HG03432 (cell line): ENCODE measurements around the gene SPRY4.
"Not testable (repeated sequence)": the region's sequence is repeated elsewhere in the genome, so short reads cannot be mapped to it uniquely, and the experiment has no call there.

Experiments
- ATAC-seq: cut with Tn5 transposase; IDR thresholded peaks from one replicate; pipeline ENCODE4 v1.9.1; 2021; ENCODE audit warnings: mild to moderate bottlenecking, moderate library complexity; ENCODE audit not compliant: unreplicated experiment

Gene SPRY4

DNA sequence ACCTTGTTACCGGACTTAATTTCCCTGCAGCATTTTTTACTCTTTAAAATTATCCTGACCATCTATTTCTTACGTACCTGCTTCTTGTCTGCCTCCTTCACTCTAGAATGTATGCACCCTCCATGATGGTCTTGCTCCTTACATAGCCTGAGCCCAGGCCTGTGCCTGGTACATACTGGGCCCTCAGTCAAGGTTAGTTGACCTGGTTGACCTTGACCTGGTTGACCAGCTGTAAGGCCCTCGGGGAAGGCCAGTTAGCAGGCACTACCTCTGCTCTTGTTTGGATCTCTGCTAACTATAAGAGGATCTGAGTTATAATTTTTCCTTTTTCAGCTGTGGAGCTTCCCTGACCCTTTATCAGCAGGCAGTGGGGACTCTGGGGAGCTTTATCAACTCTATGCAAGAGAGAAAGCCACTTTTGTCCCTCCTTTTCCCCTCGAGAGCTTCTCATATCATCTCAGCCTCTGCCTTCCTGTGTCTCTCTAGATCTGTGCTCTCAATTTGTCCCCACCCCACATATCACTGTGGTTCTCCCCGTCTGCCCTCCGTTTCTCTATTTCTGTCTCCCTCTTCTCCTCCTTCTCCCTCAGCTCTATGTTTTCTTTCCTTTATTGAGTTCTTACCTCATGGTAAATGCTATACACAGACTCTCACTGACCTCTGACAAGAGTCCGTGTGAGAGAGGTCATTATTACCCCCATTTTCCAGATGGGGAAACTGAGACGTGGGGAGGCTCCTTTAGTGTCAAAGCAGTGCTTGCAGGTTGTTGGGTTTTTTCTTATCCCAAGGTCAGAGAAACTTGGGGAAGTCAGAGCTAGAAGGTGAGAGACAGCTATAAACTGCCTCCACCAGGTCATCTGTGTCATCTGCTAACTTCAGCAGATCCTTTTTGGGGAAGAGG lies 28.6 kb downstream of the SPRY4 start:
- no peak for ATAC-seq

DNA sequence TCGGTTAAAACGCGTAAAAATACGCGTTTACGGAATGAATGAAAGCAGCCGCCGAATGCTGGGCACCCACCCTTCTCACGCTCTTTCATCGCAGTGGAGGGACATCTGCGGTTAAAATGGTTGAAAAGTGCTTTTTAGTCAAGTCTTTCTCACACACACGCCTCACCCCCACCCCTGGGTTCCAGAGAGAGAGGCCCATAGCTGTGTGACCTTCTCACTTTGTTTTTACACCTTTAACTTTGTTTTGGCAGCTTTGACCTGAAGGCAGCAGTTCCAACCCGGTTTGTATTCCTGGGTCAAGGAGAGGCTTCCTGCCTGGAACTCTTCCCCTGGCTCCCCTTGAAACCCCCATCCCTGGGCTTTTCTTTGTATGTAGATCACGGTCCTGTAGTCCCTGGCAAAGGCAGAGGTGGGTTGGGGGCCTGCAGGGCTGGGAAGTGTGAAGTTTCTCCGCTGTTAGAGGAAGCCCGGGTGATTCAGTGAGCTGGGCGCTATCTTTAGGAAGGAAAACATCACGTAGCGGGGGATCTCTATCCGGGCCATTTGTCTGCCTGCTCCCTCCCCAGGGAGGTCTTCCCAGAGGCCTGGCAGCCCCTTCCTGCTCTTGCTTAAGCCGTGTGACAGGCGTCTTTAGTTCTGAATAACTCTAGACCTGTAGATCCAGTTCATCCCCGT lies 29.6 kb downstream of the SPRY4 start:
- no peak for ATAC-seq

DNA sequence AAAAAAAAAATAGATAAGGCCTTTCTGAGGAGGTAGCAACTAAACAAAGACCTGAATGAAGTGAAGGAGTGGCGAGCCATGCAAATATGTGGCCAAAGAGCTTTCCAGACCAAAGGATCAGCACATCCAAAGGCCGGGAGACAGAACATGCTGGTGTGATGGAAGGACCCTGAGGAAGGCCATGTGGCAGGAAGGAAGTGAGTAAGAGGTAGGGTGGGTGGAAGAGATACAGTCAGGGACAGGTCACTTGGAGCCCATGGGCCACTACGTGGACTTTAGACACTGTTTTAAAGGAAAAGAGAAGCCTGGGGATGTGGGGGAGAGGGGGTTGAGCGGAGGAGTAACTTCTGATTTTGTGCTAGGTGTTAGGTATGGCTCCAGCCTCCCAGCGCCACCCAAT lies 31.3 kb downstream of the SPRY4 start:
- ATAC-seq: no peak

DNA sequence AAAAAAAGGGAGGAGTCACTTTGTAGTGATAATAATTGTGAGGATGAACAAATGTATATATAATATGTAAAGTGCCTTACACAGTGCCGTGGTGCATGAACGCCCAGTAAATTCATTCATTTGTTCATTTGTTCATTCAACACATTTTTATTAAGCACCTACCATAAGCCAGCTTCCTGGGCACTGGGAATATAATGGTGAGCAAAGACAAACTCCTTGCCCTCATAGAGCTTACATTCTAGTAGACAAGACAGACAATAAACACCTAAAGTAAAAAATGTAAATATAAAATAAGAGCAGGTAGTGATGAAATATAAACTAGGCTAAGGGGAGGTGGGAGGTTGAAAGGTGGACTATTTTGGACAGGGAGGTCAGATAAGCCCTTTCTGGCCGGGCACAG lies 32.0 kb downstream of the SPRY4 start:
- no peak for ATAC-seq

DNA sequence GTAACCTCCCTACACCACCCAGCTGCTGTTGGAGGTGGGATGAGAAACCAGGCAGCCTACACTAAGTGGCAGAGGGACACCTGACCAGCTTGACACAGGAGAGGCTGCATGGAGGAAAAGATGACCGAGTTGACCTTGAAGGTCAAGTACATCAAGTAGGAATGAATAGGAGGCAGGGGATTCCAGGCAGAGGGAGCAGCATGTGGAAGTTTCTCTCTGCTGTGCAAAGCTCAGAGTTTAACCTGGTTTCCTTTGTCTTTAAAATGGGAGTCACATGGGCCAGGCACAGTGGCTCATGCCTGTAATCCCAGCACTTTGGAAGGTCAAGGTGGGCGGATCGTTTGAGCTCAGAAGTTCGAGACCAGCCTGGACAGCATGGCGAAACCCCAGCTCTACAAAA lies 32.6 kb downstream of the SPRY4 start:
- ATAC-seq: no peak

DNA sequence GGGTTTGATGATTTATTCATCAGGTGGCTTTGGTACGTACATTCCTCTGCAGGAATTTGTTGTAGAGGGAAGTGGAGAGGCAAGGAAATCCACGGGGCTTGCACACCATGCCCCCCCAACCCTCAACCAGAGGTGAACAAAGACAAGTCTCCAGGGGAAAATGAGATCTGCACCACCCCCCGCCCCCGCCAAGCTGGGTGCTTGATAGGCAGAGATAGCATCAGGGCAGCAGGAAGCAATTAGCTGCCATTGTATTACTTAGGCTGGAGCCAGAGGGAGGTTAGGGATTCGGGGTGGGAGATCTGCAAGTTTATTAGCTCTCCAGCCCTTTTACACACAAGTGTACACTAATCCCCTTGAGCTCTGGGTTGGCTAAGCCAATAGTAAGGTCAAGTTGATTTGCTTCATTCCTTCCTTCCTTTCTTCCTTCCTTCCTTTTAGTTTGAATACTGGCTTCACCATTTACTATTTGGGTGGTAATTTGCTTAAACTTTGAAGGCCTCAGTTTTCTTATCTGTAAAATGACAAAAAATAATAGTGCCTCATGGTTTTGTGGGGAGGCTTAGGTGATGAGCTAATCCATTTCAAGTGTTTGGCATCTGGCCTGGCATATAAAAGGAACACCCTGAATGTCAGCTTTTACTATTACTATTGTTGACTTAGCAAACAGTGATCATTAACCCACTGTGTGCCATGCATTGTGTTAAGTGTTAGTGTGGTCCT lies 34.1 kb downstream of the SPRY4 start:
- ATAC-seq: no peak

DNA sequence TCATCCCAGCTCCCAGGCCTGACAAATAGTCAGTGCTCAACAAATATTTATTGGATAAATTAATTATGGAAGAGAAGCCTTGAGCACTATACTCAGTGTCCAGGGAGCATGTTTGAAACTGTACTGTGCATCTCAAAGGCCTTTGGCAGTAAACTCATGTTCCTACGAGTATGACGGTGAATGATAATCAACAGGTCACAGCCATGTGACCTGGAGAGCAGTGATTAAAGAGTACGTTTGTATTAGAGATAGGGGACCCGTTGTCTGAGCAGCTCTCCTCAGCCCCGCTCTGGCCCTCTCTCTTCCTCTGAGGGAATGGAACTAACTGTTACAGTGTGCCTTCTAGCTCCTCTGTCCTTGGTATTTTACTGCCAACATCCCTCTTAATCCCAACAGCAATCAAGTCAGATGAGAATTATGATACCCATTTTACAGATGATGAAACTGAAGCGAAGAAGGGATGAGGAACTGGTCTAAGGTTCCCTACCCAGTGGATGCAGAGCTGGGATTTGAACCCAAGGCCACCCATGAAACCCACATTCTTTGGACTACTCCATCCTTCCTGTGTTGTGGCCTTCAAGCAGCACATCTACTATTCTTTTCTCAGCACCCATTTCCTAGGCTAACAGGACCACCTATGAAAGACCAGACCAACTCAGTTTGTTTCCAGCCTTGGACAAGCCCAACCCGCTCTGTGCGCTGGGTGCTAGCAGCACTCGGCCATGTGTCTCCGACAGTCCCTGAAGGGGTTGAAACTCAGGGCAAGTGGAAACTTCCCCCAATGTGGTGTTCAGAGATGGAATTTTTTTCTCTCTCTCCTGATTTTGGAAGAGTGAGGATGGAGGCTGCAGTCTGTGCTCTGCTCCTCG lies 34.9 kb downstream of the SPRY4 start:
- no peak for ATAC-seq

DNA sequence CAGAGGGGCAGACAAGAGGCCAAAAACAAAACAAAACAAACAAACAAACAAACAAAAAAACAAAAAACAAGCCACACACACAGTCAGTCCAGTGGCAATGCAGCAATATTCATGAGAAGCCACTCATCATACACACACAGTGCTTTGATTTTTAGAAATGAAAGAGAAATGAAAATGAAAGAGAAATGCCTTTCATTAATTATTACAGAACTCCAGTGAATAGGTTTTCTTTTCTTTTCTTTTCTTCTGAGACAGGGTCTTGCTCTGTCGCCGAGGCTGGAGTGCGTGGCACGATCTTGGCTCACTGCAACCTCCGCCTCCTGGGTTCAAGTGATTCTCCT lies 36.9 kb downstream of the SPRY4 start:
- peak; percentile 63 for ATAC-seq

DNA sequence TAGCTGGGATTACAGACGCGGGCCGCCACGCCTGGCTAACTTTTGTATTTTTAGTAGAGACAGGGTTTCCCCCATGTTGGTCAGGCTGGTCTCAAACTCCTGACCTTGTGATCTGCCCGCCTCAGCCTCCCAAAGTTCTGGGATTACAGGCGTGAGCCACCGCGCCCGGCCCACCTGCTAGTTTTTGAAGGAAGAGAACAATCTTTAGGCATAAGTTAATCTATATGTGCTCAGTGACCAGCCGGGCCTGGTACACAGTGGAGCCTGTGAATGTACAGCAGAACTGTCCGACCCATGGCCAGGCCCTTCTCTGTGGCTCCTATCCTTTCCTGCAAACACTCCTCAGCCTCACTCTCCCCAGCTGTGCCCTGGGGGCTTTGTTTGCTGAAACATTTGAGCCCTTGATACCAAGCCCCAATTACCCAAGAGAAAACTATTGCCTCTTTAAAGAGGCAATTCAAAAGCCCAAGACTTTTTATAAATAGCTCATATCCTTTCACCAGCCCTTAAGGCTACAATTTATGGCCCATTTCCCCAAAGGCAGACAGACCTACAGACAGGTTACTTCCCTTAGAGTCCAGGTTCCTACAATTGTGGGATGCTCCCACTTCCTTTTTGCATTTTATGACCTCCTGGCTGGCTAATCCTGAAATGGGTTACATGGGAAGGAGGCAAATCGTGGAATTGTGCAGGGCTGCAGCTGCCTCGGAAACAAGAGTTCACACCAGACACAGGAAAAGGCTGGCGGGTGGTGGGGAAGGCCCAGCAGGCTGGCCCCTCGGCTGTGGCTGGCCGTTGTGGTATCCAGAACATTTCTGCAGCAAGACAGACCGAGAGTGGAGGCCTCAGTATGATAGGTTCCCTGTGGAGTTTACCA lies 37.5 kb downstream of the SPRY4 start:
- ATAC-seq: peak; percentile 76

DNA sequence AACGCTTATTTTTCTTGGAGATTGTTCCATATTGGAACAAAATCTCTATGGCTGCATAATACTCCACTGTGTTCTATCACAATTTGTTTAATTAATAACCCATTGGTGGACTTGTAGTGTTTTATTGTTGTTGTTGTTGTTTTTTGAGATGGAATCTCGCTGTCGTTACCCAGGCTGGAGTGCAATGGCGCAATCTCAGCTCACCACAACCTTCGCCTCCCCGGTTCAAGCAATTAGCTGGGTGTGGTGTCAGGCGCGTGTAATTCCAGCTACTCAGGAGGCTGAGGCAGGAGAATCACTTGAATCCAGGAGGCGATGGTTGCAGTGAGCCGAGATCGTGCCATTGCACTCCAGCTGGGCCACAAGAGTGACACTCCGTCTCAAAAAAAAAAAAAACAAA lies 38.7 kb downstream of the SPRY4 start:
- ATAC-seq: no peak

DNA sequence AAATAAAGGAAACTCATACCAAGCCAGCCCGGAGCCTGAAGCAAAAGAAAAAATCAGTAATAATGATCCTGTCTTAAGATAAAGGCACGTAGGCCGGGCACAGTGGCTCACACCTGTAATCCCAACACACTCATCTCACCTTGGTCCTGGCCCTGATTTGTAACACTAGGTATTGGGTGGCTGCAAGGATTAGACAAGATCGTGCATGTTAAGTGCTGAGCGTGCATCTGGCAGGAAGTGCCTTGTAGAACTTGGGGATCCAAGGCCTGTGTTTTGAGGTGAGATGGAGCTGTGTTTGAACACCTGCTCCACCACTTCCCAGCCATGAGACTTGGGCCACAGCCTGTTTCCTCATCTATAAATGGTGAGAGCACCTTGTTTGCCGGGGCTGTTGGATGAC lies 41.5 kb downstream of the SPRY4 start:
- ATAC-seq: no peak

DNA sequence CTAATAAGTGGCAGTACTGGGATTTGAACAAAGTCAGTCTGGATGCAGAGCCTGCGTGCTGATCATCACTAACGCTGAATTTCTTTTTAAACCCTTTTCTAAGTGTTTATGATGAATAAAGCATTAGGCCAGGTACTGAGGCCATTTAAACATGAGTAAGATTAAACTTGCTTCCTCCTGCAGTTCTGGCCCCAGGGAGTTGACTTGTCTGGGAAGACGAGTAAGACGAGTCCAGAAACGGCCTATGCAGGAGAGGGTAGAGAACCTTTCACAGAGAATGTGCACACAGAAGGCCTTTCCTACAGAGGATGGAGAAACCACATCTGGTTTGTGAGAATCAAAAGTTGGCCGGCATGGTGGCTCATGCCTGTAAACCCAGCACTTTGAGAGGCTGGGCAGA lies 42.9 kb downstream of the SPRY4 start:
- no peak for ATAC-seq

DNA sequence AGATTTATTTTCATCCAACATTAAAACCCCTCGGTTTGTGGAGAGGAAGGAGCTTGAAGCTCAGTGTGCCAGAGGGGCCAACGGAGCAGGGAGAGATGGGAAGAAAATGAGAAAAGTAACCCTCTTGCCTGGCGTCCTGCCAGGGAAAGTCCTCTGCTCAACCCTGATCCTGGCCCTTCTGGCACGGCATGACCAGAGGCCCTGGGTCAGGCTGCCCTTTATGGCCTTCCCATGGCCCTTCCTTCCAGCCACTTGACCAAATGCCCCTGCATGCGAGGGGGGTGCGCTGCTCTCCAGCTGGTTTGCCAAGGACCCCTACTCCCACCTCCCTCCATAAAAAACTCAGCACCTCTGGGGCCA lies 43.8 kb downstream of the SPRY4 start:
- ATAC-seq: no peak

DNA sequence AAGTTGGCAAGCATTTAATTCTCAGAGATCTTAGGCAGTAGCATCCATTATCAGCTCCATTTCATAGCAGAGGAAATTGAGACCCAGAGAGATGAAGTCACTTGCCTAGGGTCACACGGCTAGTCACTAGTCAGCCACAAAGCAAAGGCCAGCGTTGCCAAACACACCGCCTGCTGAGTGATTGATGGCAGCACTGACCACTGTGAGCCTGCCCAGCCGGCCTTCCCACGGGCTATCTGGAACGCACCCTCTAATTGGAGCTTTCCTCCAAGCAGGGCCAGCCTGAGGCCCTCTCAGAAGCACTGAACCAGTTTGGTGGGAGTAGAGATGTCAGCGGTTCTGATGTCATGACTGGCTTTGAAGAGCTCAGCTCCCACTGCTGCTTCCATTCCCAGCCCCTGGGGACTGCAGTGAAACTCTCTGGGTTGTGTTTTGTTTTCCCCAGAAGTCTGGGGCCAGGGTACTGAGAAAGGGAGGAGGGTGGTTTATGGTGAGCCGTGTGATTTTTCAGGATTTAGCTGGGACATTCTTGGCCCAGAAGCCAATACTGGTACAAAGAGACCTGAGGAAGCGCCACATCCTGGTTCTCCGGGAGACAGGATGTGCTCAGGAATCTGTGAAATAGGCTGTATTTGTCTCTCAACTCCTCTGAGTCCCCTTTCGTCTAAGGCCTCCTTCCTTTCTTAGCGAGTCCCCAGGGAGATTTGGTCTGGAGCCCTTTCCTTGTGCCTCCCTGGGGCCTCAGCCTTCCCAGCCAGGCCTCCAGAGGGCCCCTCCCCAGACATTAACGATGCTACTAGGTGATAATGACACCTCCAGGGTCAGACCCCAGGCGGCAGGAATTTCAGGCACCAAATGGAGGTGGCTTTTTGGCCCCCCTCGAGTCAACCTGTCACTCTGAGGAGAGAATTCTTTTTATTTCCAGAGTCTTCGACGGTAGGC lies 44.5 kb downstream of the SPRY4 start:
- ATAC-seq: no peak

DNA sequence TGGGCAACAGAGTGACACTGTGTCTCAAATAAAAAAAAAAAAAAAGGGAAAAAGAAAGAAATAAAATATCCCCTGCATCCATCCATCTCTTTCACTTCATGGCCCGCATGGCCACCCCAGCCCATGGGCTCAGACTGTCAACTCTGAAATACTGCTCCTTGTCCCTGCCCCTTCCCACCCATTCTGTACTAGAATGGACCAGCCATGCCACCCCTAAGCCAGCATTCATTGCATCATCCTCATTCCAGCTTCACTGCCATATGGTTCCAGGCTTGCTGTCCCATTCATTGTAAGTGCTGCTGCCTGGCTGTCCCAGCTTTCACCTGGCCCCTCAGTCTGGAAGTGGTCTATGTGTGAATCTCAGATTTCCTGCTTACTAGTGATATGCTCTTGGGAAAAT lies 46.2 kb downstream of the SPRY4 start:
- no peak for ATAC-seq

DNA sequence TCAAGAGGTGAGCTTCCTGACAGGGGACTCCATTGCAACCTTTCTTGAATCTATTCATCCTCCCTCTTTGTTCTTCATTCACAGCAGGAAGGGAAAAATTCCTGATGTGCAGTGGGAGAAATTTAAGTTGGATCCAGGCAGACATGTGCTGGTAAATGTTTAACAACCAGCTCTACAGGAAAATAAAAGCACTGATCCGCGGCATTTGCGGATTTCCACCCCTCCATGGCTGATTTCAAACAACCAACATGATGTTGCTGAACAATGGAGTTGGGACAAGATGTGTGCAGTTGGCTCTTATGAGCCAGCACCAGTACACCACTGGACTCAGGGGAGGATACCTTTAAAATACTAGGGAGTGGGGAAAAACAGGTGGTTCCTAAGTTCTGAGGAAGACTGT lies 47.0 kb downstream of the SPRY4 start:
- no peak for ATAC-seq

DNA sequence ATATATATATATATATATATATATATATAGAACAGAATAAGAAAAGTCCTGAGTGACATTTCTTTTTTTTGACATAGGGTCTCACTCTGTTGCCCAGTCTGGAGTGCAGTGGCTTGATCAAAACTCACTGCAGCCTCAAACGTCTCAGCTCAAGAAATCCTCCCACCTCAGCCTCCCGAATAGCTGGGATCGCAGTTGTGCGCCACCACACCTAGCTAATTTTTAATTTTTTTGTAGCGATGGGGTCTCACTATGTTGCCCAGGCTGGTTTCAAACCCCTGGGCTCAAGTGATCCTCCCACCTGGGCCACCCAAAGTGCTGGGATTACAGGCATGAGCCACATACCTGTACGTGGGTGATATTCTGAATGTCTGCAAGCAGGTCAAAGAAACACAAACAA lies 48.3 kb downstream of the SPRY4 start:
- no peak for ATAC-seq

DNA sequence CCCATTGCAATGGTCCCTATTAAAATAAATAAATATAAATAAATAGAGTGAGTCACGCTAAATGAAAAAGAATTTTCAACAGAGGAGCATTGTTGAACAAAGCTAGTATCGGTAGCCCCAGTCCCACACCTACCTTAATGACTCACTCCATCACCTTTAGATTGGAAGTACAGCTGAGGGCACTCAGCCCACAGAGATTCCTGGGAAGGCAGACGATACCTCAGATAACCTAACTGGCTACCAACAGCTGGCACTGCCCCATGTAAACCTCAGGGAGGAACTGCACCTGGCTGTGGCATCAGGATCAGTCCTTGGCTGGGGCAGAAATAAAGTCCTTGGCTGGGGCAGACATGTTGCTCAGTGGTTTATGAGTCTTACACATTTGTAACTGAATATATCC lies 49.3 kb downstream of the SPRY4 start:
- ATAC-seq: no peak

DNA sequence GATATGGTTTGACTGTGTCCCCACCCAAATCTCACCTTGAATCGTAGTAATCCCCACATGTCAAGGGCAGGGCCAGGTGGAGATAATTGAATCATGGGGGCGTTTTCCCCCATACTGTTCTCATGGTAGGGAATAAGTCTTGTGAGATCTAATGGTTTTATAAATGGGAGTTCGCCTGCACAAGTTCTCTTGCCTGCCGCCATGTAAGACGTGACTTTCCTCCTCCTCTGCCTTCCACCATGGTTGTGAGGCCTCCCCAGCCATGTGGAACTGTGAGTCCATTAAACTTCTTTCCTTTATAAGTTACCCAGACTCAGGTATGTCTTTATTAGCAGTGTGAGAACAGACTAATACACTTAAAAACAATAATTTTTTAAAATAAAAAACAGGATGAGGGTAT lies 52.2 kb downstream of the SPRY4 start:
- not testable (repeated sequence) for ATAC-seq
